ENCODE results near the gene HABP2. TPM values are rescaled to one million over a fixed set of nuclear protein-coding genes. Genes with fewer than 3 reads are reported as not detected.

Gene HABP2
- total and polyA plus RNA-seq, 2 of the 4 experiments (the other 2 are of a cell fraction) = not detected

GRCh38 chr10:113605268-113605978 lies 52.6 kb downstream of the HABP2 start:
- H2BK5ac ChIP-seq (ENCODE audit: low read depth, low read length, poor library complexity, severe bottlenecking) = no peak overlapping the region

More at GRCh38 chr10:113605268-113605978, 52.6 kb downstream of the HABP2 start:
- ChIA-PET POLR2A (ENCODE audit: unreplicated experiment) (no interaction called here), CTCF (no interaction called here)
- no peak overlapping the region for H4K5ac ChIP-seq (ENCODE audit: low read depth, low read length)
- H3K56ac ChIP-seq (ENCODE audit: extremely low read depth, insufficient read depth, low read length) = no peak overlapping the region
- H3K23ac ChIP-seq (ENCODE audit: low read depth, low read length) = no peak overlapping the region
- intact Hi-C loops (cut with micrococcal nuclease) = no loop called here
- ATAC-seq (ENCODE audit: low read depth) (no peak), DNase-seq (no peak)
- BruUV-seq (replicated peaks) = no TSS peak
- in situ Hi-C loops (cut with MboI; ENCODE audit: low sequenced_read_pairs) = no loop called here
- no peaks in the 10 kb centered on the region; the same call in 1 of the 2 replicates for H3K27me3 ChIP-seq (ENCODE audit: control insufficient read depth, insufficient read depth, low read length)
- H3K79me1 ChIP-seq (ENCODE audit: low read depth in 1 of 2, low read length in 2 of 2) = no peaks in the 10 kb centered on the region
- H2BK15ac ChIP-seq (ENCODE audit: low read depth, low read length) = no peak overlapping the region
- H3K27ac ChIP-seq (ENCODE audit: insufficient read depth, low read length) = no peak overlapping the region
- TF ChIP-seq MXI1 (IDR thresholded peaks at IDR 0.05; ENCODE audit: borderline replicate concordance, low read depth, low read length) = no peak
- TF ChIP-seq SMC3 (IDR thresholded peaks at IDR 0.05; ENCODE audit: low read depth, low read length) = no peak
- no peak for TF ChIP-seq RAD21 (IDR thresholded peaks at IDR 0.05; ENCODE audit: low read length)
- TF ChIP-seq FOS (IDR thresholded peaks at IDR 0.05; ENCODE audit: low read depth, low read length) = no peak
- no peak for TF ChIP-seq ELK1 (IDR thresholded peaks at IDR 0.05; ENCODE audit: borderline replicate concordance, low read depth, low read length)
- no peak for TF ChIP-seq MAFK (IDR thresholded peaks at IDR 0.05; ENCODE audit: low read depth, low read length)
- TF ChIP-seq CEBPB (IDR thresholded peaks at IDR 0.05; ENCODE audit: low read depth, low read length) = no peak
- no peak for TF ChIP-seq CTCF (conservative IDR thresholded peaks at IDR 0.05; ENCODE audit: low read depth, low read length)
- TF ChIP-seq NFE2L2 (IDR thresholded peaks at IDR 0.05; ENCODE audit: low read depth, low read length) = no peak
- TF ChIP-seq MAZ (IDR thresholded peaks at IDR 0.05; ENCODE audit: borderline replicate concordance, low read depth, low read length) = no peak
- TF ChIP-seq BHLHE40 (IDR thresholded peaks at IDR 0.05; ENCODE audit: low read depth, low read length) = no peak
- no peak for TF ChIP-seq USF2 (IDR thresholded peaks at IDR 0.05; ENCODE audit: low read depth, low read length)
- TF ChIP-seq RFX5 (IDR thresholded peaks at IDR 0.05; ENCODE audit: low read depth, low read length) = no peak
- TF ChIP-seq CHD1 (IDR thresholded peaks at IDR 0.05; ENCODE audit: low read depth, low read length) = no peak
- no peak for TF ChIP-seq POLR2A (IDR thresholded peaks at IDR 0.05; ENCODE audit: low read depth, low read length)
- no peak for TF ChIP-seq RCOR1 (IDR thresholded peaks at IDR 0.05; ENCODE audit: insufficient replicate concordance, low read length)
- H4K91ac ChIP-seq (ENCODE audit: insufficient read depth, low read depth, low read length) = no peak overlapping the region
- no peak overlapping the region for H4K8ac ChIP-seq (ENCODE audit: low read depth in 2 of 2, low read length in 2 of 2)
- dilution Hi-C loops (cut with HindIII; ENCODE audit: low sequenced_read_pairs, unreplicated experiment) = no loop called here
- no peaks in the 10 kb centered on the region for H4K20me1 ChIP-seq (ENCODE audit: insufficient read depth, low read length)
- H3K4me2 ChIP-seq (ENCODE audit: low read depth, low read length) = no peak overlapping the region
- H3K4ac ChIP-seq (ENCODE audit: low read depth, low read length) = no peak overlapping the region
- no peak overlapping the region for H2BK20ac ChIP-seq (ENCODE audit: low read depth, low read length)
- H3K9me3 ChIP-seq (ENCODE audit: control insufficient read depth, insufficient read depth, low read length) = no peaks in the 10 kb centered on the region
- no peak overlapping the region for H2AK5ac ChIP-seq (ENCODE audit: low read depth, low read length)
- no peak overlapping the region for H3K9ac ChIP-seq (ENCODE audit: low read depth, low read length)
- H3K4me1 ChIP-seq (ENCODE audit: control insufficient read depth, insufficient read depth, low read length) = no peaks in the 10 kb centered on the region
- H3K14ac ChIP-seq (replicated peaks; ENCODE audit: low read depth, low read length) = no peak overlapping the region
- H3K9me1 ChIP-seq (ENCODE audit: insufficient read depth, low read length) = no peaks in the 10 kb centered on the region
- H3K36me3 ChIP-seq (ENCODE audit: control insufficient read depth, insufficient read depth, low read length) = no peaks in the 10 kb centered on the region
- H2AK9ac ChIP-seq (replicated peaks; ENCODE audit: low read depth, low read length, poor library complexity) = no peak overlapping the region
- WGBS, 2 experiments (ENCODE audit: extremely low coverage in 2 of 2, insufficient read length in 1 of 2) = no CpG with 5 or more reads among the region's 13 CpGs
- no peak overlapping the region for H3K18ac ChIP-seq (ENCODE audit: low read depth, low read length)
- H2BK120ac ChIP-seq (ENCODE audit: low read depth, low read length) = no peak overlapping the region
- H3K4me3 ChIP-seq (ENCODE audit: insufficient read depth, low read depth, low read length) = no peak overlapping the region
- no peak overlapping the region for H2AFZ ChIP-seq (replicated peaks; ENCODE audit: low read length, poor library complexity)

Measured in IMR-90 (cell line).